HFFc6 (cell line): ENCODE results near the gene PDRG1. TPM values are rescaled to one million over a fixed set of nuclear protein-coding genes. Genes with fewer than 3 reads are reported as not detected.

ENCODE experiments used
- DNase-seq: peaks from one replicate; pipeline ENCODE4 v3.0.0-alpha.2; 2018
- H3K27ac Mint-ChIP-seq: 2 replicates; pipeline ENCODE4 v1.8.0; 2020; ENCODE audit warnings: mild to moderate bottlenecking, mixed read lengths
- H3K27me3 Mint-ChIP-seq: 2 replicates; pipeline ENCODE4 v1.8.0; 2021; ENCODE audit warnings: mild to moderate bottlenecking, moderate library complexity, mixed read lengths; ENCODE audit not compliant: insufficient read depth
- H3K36me3 Mint-ChIP-seq: 2 replicates; pipeline ENCODE4 v1.8.0; 2021; ENCODE audit warnings: low read depth, mixed read lengths
- H3K4me1 Mint-ChIP-seq: 2 replicates; pipeline ENCODE4 v1.8.0; 2020; ENCODE audit warnings: low read depth, mixed read lengths
- H3K4me3 Mint-ChIP-seq: 2 replicates; pipeline ENCODE4 v1.8.0; 2020; ENCODE audit warnings: mild to moderate bottlenecking, moderate library complexity, mixed read lengths
- H3K9me3 Mint-ChIP-seq: 2 replicates; pipeline ENCODE4 v1.8.0; 2020; ENCODE audit warnings: mild to moderate bottlenecking, mixed read lengths
- CTCF ChIP-seq: fragments of 200-600 bp; sonication (generic); IDR thresholded peaks from 2 replicates; pipeline ENCODE4 v1.5.0; 2021; ENCODE audit warnings: antibody characterized with exemption, mild to moderate bottlenecking
- total RNA-seq, 6 experiments: library from RNA; stranded (reverse); fragmentation: NEBNext Ultra II Directional; extraction: Animal tissue kit (Norgen Biotek cat#: 25700); gene quantifications; 2 replicates in 1 of 6; 3 replicates in 5 of 6; pipeline ENCODE4 v1.2.3, GENCODE V29; 2021

Gene PDRG1
- total RNA-seq, 6 experiments from 2014 or later: 12.2 to 17.1 (median 13.1) TPM

- DNase-seq: no peak
- no peak for TF ChIP-seq CTCF
- no peak overlapping the region for H3K27ac Mint-ChIP-seq
- H3K4me1 Mint-ChIP-seq: peaks cover 28% of the 10 kb centered on the region
- H3K36me3 Mint-ChIP-seq: peaks cover 21% of the 10 kb centered on the region
- H3K9me3 Mint-ChIP-seq: no peaks in the 10 kb centered on the region
- H3K4me3 Mint-ChIP-seq: no peak overlapping the region
- H3K27me3 Mint-ChIP-seq: peaks cover 16% of the 10 kb centered on the region
These were observed 1.8 kb upstream of the PDRG1 start for GRCh38 chr20:31953556-31954148.

- Mint-ChIP-seq H3K27me3 (peaks cover 11% of the 10 kb centered on the region), H3K4me1 (peaks cover 28% of the 10 kb centered on the region), H3K9me3 (no peaks in the 10 kb centered on the region), H3K27ac (peak overlapping the region; percentile 92), H3K36me3 (peaks cover 29% of the 10 kb centered on the region), H3K4me3 (peak overlapping the region; percentile 97)
- no peak for DNase-seq
- no peak for TF ChIP-seq CTCF
These were observed 680 bp downstream of the PDRG1 start for GRCh38 chr20:31951203-31951529.

- DNase-seq: no peak
- Mint-ChIP-seq H3K36me3 (peaks cover 29% of the 10 kb centered on the region), H3K27ac (no peak overlapping the region), H3K4me3 (peak overlapping the region; percentile 97), H3K9me3 (no peaks in the 10 kb centered on the region), H3K27me3 (peaks cover 6% of the 10 kb centered on the region), H3K4me1 (peaks cover 28% of the 10 kb centered on the region)
- TF ChIP-seq CTCF: no peak
These were observed 1.8 kb downstream of the PDRG1 start for GRCh38 chr20:31949877-31950646.

GRCh38 chr20:31948008-31948407 is 3.8 kb downstream of the PDRG1 start:
- no peak overlapping the region for H3K27ac Mint-ChIP-seq
- H3K9me3 Mint-ChIP-seq: no peaks in the 10 kb centered on the region
- H3K4me3 Mint-ChIP-seq: no peak overlapping the region
- TF ChIP-seq CTCF: no peak
- no peaks in the 10 kb centered on the region; the same call in 1 of the 2 replicates for H3K27me3 Mint-ChIP-seq
- H3K36me3 Mint-ChIP-seq: peaks cover 29% of the 10 kb centered on the region
- H3K4me1 Mint-ChIP-seq: peaks cover 28% of the 10 kb centered on the region
- no peak for DNase-seq

GRCh38 chr20:31945785-31946184 is 6.1 kb downstream of the PDRG1 start:
- H3K27ac Mint-ChIP-seq: no peak overlapping the region
- no peak overlapping the region for H3K4me3 Mint-ChIP-seq
- no peaks in the 10 kb centered on the region; the same call in 1 of the 2 replicates for H3K27me3 Mint-ChIP-seq
- H3K4me1 Mint-ChIP-seq: peaks cover 13% of the 10 kb centered on the region
- no peaks in the 10 kb centered on the region for H3K9me3 Mint-ChIP-seq
- DNase-seq: no peak
- peaks cover 23% of the 10 kb centered on the region for H3K36me3 Mint-ChIP-seq
- no peak for TF ChIP-seq CTCF
